Dedifferentiated amniotic fluid mesenchymal stem cell (primary cell): ENCODE results near the gene PTK6.
"Not testable (repeated sequence)": the region's sequence is repeated elsewhere in the genome, so short reads cannot be mapped to it uniquely, and the experiment has no call there.

Source experiments
- DNase-seq: peaks from one replicate; pipeline ENCODE4 v3.0.0-alpha.2; 2016; ENCODE audit errors: extremely low spot score

Gene PTK6

GRCh38 chr20:63568986-63569949 is 32.1 kb upstream of the PTK6 start:
- no peak for DNase-seq

DNA sequence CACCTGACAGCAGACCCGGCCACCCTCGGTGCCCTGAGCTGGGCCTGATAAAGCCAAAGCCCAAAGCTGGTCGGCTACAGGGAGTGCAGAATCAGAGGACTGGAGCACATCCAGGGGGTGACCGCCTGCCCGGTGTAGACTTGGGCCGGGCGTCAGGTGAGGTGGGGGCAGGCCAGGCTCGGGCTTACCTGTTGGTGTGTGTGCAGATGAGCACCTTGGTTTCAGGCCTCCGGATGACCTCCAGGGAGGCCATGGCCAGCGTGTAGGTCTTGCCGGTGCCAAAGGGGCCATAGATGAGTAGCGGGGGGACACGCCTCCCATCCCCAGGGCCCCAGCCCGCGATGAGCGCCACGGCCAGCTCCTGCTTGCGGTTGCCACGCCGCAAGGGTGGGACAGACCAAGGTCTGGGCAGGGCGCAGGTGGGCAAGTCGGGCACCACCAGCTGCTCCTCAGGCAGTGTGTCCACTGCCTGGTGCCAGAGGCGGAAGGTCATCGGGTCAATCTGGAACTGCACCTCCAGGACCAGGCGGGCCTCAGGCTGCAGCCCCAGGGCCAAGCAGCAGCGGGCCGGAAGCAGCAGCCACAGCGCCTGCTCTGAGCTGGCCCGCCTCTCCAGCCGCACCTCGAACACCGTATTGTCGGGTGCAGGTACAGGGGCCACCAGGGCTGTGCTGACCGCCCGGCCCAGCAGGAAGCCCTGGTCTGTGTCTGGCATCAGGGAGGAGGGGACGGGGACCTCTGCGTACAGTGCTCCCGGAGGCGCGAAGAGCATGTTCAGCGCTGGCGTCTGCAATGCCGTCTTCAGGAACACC is 31.2 kb upstream of the PTK6 start:
- no peak for DNase-seq

DNA sequence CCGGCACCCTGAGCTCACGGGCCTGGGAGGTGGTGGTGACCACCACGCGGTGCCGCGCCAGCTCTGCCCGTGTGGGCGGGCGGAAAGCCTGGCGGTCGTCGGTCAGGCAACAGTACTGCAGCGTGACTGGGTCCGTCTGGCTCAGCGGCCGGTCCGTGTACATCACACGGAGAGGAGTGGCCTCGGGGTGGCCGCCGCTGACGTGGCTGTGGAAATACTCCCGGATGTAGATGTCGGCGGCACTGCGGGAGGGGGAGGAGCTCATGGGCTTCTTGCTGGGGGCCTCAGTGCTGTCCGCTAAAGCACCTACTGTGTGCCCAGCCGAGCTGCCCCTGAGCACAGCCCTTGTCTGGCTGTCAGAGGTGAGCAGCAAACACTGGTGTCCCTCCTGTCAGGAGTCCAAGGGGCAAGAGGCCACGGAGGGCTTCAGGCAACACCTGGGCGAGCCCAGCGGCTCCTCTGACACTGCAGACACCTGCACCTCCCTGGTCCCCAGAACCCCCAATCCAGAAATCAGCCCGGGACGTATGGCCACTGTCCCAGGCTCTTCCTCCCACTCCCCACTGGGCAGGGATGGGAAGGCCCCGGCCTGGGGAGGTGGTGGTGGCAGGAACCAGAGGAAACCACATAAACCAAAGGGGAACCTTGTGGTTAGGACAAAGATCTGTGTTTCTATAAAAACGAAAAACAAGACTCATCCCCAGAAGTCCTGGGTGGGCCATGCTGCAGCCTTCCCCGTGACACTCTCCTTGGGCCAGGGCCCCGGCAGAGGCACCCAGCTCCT is 30.4 kb upstream of the PTK6 start:
- DNase-seq, result no peak

GRCh38 chr20:63567136-63567385 is 29.9 kb upstream of the PTK6 start:
- no peak for DNase-seq

GRCh38 chr20:63566395-63567135 is 29.4 kb upstream of the PTK6 start:
- no peak for DNase-seq

DNA sequence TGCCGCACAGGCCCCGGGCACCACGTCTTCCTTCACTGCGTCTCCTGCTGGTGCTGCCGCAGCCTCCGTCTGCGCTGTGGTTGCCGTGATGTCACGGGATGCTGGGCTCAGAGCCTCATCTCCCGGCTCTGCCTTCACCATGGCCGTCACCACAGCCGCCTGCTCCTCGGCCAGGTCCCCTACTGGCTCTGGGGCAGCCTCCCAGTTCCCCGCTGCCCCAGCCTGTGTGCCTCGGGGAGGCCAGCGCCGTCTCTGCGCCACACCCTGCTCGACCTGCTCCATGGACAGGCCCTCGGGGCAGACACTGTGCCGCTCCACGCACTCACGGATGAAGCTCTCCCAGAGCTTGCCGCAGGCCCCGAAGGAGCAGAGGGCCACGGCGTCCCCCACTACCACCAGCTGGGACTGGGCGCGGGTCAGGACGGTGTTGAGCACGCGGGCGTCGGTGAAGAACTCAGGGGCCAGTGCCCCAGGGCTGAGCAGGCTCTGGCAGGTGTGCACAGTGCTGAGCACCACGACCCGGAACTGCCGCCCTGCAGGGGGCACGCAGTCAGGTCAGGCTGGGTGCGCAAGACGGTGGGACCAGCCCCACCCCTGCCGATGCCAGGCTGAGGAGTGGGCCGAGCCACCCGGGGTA is 28.6 kb upstream of the PTK6 start:
- no peak for DNase-seq

DNA sequence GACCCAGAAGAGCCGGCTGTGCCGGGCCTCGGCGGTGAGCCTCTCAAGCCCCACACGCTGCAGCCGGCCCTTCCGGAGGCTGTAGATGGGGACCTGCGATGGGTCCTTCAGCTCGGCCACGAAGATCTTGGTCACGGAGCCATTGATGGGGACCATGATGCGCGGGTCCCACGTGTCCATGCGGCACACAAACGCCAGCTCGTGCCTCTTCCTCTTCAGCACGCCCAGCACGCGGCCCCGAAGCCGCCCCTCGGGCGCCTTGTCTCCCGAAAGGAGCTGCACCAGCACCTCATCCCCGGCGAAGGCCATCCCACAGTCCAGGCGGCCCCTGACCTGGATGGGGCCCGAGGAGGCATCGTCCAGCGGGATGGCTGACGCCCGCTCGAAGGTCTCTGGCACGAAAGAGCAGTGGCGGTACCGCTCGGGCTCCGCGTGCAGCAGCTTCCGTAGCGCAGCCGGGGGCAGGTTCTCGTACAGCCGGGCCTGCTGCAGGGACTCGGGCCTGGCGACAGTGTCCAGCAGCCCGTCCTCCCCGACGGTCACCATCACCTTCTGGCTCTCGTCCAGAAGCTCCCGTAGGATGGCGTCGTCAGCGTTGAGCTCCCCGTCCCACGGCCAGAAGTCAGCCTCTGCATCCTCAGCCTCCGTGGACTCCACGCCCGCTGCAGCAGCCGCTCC is 28.0 kb upstream of the PTK6 start:
- DNase-seq, result no peak

DNA sequence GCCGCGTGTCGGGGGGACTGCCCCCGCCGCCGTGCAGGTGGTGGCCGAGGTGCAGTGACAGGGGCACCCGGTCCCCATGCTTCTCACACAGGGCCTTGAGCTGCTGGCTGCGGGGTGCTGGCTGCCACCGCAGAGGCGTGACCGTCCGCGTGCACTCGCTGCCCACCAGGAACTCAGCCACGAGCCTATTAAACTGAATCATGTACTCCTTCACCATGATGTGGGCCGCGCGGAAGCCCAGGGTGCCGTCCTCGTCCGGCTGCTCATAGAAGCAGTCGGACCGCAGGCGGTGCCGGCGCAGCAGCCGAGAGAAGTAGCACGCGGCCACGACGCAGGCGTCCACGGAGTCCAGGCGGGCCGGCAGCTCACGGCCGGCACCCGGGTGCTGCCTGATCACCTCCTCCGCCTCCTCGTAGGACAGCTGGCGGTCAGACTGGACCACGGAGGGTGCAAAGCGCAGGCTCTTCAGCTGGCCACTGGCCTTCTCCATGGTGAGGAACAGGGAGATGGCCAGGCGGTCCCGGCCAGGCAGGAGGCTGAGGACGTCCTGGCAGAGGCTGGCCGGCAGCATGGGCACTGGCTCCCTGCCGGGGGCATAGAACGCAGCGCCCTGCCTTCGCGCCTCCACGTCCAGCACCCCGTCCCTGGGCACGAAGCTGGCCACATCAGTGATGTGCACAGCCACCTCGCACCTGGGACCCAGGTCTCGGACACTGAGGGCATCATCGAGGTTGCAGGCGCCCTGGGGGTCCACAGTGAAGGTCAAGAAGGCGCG is 27.0 kb upstream of the PTK6 start:
- DNase-seq, result no peak

GRCh38 chr20:63563225-63563935 is 26.2 kb upstream of the PTK6 start:
- DNase-seq, result no peak

- no peak for DNase-seq
These were observed 25.5 kb upstream of the PTK6 start for GRCh38 chr20:63562461-63563224.

- no peak for DNase-seq
These were observed 24.6 kb upstream of the PTK6 start for GRCh38 chr20:63561624-63562396.

GRCh38 chr20:63560856-63561609 is 23.9 kb upstream of the PTK6 start:
- no peak for DNase-seq

DNA sequence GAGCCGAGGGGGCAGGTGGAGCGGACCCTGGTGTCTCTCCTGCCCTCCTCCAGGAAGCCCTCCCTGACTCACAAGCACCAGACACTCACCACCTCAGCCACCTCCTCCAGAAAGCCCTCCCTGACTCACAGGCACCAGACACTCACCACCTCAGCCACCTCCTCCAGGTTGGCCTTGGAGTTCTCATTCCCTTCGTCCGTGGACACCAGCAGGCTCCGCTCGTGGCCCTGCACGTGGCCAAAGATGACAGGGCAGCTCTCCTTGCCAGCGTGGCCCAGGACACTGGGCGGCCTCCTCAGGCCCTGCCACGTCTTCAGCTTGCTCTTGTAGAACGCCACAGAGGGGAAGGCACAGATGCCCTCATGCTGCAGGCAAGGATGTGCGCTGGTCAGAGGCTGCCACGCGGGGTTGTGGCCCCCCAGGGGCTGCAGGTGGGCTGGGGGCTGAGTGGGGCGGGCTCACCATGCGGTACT is 23.2 kb upstream of the PTK6 start:
- no peak for DNase-seq

GRCh38 chr20:63559485-63560332 is 22.5 kb upstream of the PTK6 start:
- DNase-seq, result not testable (repeated sequence)

DNA sequence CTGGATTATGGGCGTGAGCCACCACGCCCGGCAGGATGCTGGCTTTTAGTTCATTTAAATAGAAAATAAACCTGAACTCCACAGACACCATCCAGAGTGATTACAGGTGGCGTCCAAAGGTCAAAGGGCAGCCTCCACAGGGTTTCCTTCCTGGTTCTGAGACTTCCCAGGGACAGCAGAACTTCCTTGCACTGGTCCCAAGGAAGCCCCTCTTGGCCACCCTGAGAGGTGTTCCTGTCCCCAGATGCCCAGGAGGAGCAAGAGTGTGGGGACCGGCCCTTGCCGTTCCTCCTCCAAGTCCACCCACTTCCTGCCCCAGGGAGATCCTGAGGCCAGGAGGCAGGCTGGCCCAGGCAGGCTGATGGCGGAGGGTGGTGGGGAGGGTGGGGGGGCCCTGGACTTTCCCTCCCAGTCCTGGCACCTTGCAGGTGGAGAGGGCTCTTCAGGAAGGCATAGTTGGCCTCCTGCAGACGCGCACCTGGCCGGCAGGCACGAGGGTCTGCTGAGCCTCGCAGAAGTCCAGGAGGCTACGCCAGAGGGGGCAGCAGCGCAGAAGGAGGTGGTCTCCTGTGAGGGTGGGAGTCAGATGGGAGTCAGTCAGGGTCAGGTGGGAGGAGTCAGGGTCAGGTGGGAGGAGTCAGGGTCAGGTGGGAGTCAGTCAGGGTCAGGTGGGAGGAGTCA is 21.8 kb upstream of the PTK6 start:
- no peak for DNase-seq
